Daoy (cell line): ENCODE data around the gene UBE2D2. TPM values are rescaled to one million over a fixed set of nuclear protein-coding genes. Genes with fewer than 3 reads are reported as not detected.
"Not testable (repeated sequence)": the region's sequence is repeated elsewhere in the genome, so short reads cannot be mapped to it uniquely, and the experiment has no call there.

Experiments
- DNase-seq: peaks from one replicate; pipeline ENCODE4 v3.0.0-alpha.2; 2015; ENCODE audit warnings: low read depth
- total RNA-seq: library from RNA; depleted of rRNA; stranded (reverse); fragments of >200 nt; shearing (Covaris generic); gene quantifications from 2 replicates; pipeline ENCODE4 v1.2.3, GENCODE V29; 2014; rRNA removed

Gene UBE2D2
- total RNA-seq, result 99.5 and 140 TPM in 2 replicates

GRCh38 chr5:139560752-139561654 is at the start of gene UBE2D2:
Gene UBE2D2, plus strand, starts transcription at chr5:139561339. Its CDS starts 453 bp downstream, at chr5:139561792.
- peak; percentile 99 for DNase-seq

GRCh38 chr5:139512786-139513390 is 48.3 kb upstream of the UBE2D2 start:
- DNase-seq, result no peak

- peak; percentile 86 for DNase-seq
Observed at GRCh38 chr5:139513434-139513833, 47.7 kb upstream of the UBE2D2 start.

GRCh38 chr5:139513852-139514485 is 47.2 kb upstream of the UBE2D2 start:
- DNase-seq, result no peak

GRCh38 chr5:139514486-139514856 is 46.7 kb upstream of the UBE2D2 start:
- no peak for DNase-seq

GRCh38 chr5:139517683-139518564 is 43.2 kb upstream of the UBE2D2 start:
- peak; percentile 91 for DNase-seq

- DNase-seq, result no peak
Observed at GRCh38 chr5:139523635-139524445, 37.3 kb upstream of the UBE2D2 start.

- DNase-seq, result no peak
Observed at GRCh38 chr5:139524446-139524845, 36.7 kb upstream of the UBE2D2 start.

- DNase-seq, result no peak
Observed at GRCh38 chr5:139524940-139525585, 36.1 kb upstream of the UBE2D2 start.

GRCh38 chr5:139525586-139526308 is 35.4 kb upstream of the UBE2D2 start:
- not testable (repeated sequence) for DNase-seq

GRCh38 chr5:139526309-139527089 is 34.6 kb upstream of the UBE2D2 start:
- not testable (repeated sequence) for DNase-seq

- not testable (repeated sequence) for DNase-seq
Observed at GRCh38 chr5:139527090-139527470, 34.1 kb upstream of the UBE2D2 start.

- DNase-seq, result not testable (repeated sequence)
Observed at GRCh38 chr5:139527896-139528467, 33.2 kb upstream of the UBE2D2 start.

- not testable (repeated sequence) for DNase-seq
Observed at GRCh38 chr5:139528695-139529094, 32.4 kb upstream of the UBE2D2 start.

GRCh38 chr5:139530079-139530478 is 31.1 kb upstream of the UBE2D2 start:
- not testable (repeated sequence) for DNase-seq

GRCh38 chr5:139531772-139532169 is 29.4 kb upstream of the UBE2D2 start:
- DNase-seq, result no peak

GRCh38 chr5:139543423-139543991 is 17.6 kb upstream of the UBE2D2 start:
- DNase-seq, result no peak

GRCh38 chr5:139546593-139546992 is 14.5 kb upstream of the UBE2D2 start:
- not testable (repeated sequence) for DNase-seq
